BJ (cell line): ENCODE data around the gene ASAP2. TPM values are rescaled to one million over a fixed set of nuclear protein-coding genes. Genes with fewer than 3 reads are reported as not detected.

Source experiments
- CTCF ChIA-PET: fragments of 350-600 bp; formaldehyde crosslinking; extraction: SDS; loops from one replicate; lab custom pipeline; 2021; ENCODE audit warnings: antibody characterized with exemption, inconsistent platforms; lab: Yijun Ruan, JAX
- POLR2A ChIA-PET: fragments of 300-600 bp; sonication (Branson Sonifier 250); formaldehyde crosslinking; extraction: SDS; loops from one replicate; lab custom pipeline; 2021; ENCODE audit warnings: antibody characterized with exemption; lab: Charles Lee
- DNase-seq: peaks from one replicate; pipeline ENCODE4 v3.0.0-alpha.2; 2011; ENCODE audit warnings: low read depth
- H3K27me3 ChIP-seq: 2 replicates; pipeline ENCODE4 v1.6.0; 2011; ENCODE audit warnings: low read length; ENCODE audit not compliant: control insufficient read depth, insufficient read depth
- H3K36me3 ChIP-seq: 2 replicates; pipeline ENCODE4 v1.5.1; 2011; ENCODE audit warnings: low read length; ENCODE audit not compliant: control insufficient read depth, insufficient read depth
- H3K4me3 ChIP-seq: 2 replicates; pipeline ENCODE4 v1.5.1; 2011; ENCODE audit warnings: low read depth, mild to moderate bottlenecking, control low read depth, low read length
- CTCF ChIP-seq: IDR thresholded peaks from 2 replicates; pipeline ENCODE4 v1.5.1; 2011; ENCODE audit warnings: low read depth, mild to moderate bottlenecking, control low read depth, inconsistent platforms, low read length, moderate library complexity; ENCODE audit not compliant: insufficient read depth
- polyA plus RNA-seq: library from polyadenylated mRNA; depleted of rRNA; stranded (reverse); fragments of >200 nt; gene quantifications from 2 replicates; pipeline ENCODE4 v1.2.3, GENCODE V29; 2011

Gene ASAP2
- polyA plus RNA-seq, 1 experiment: 14.1 TPM

GRCh38 chr2:9344434-9344833, 137.8 kb downstream of the ASAP2 start:
- Histone ChIP-seq H3K36me3 (peaks cover 11% of the 10 kb centered on the region), H3K4me3 (no peak overlapping the region), H3K27me3 (no peaks in the 10 kb centered on the region)
- ChIA-PET CTCF (interaction anchor here (1.3 kb wide), 1 partner anchor 17 kb away, joined by 3 read pairs; no protein-coding TSS in a partner anchor), POLR2A (no interaction called here)
- no peak for DNase-seq
- TF ChIP-seq CTCF: no peak

GRCh38 chr2:9345343-9345742, 138.7 kb downstream of the ASAP2 start:
- POLR2A ChIA-PET: no interaction called here
- H3K4me3 ChIP-seq: no peak overlapping the region
- DNase-seq: no peak
- CTCF ChIA-PET: interaction anchor here (1.0 kb wide), 1 partner anchor 26 kb away, joined by 4 read pairs; no protein-coding TSS in a partner anchor
- H3K27me3 ChIP-seq: no peaks in the 10 kb centered on the region
- no peak for TF ChIP-seq CTCF
- peaks cover 11% of the 10 kb centered on the region for H3K36me3 ChIP-seq

- Histone ChIP-seq H3K4me3 (no peak overlapping the region), H3K36me3 (peaks cover 13% of the 10 kb centered on the region), H3K27me3 (no peaks in the 10 kb centered on the region)
- no peak for TF ChIP-seq CTCF
- POLR2A ChIA-PET: no interaction called here
- no peak for DNase-seq
- CTCF ChIA-PET: no interaction called here
Measured at GRCh38 chr2:9345997-9346396, 139.4 kb downstream of the ASAP2 start.

GRCh38 chr2:9346885-9347284, 140.3 kb downstream of the ASAP2 start:
- Histone ChIP-seq H3K4me3 (no peak overlapping the region), H3K36me3 (peaks cover 12% of the 10 kb centered on the region), H3K27me3 (no peaks in the 10 kb centered on the region)
- ChIA-PET CTCF (interaction anchor here (0.7 kb wide), 1 partner anchor 55 kb away, joined by 3 read pairs; no protein-coding TSS in a partner anchor), POLR2A (no interaction called here)
- no peak for TF ChIP-seq CTCF
- DNase-seq: no peak

GRCh38 chr2:9347411-9347881, 140.8 kb downstream of the ASAP2 start:
- POLR2A ChIA-PET: interaction anchor here (0.7 kb wide), 1 partner anchor 203 kb away, joined by 5 read pairs; no protein-coding TSS in a partner anchor
- Histone ChIP-seq H3K27me3 (no peaks in the 10 kb centered on the region), H3K36me3 (peaks cover 13% of the 10 kb centered on the region), H3K4me3 (no peak overlapping the region)
- CTCF ChIA-PET: interaction anchor here (0.6 kb wide), 1 partner anchor 502 kb away, joined by 3 read pairs; no protein-coding TSS in a partner anchor
- no peak for TF ChIP-seq CTCF
- no peak for DNase-seq
